IMR-90 (cell line): Measurements from ENCODE around the gene GBP6. TPM values are rescaled to one million over a fixed set of nuclear protein-coding genes. Genes with fewer than 3 reads are reported as not detected.

ENCODE experiments used
- ATAC-seq: fragments of 200-7000 bp; cut with Tn5 transposase; 2 replicates; pipeline ENCODE4 v1.9.1; 2020; ENCODE audit warnings: low read depth, mild to moderate bottlenecking, moderate library complexity
- BruUV-seq: library from RNA; stranded (reverse); fragments of 400-500 nt; replicated peaks from 2 replicates; lab custom pipeline; 2021; lab: Mats Ljungman, UMichigan
- CTCF ChIA-PET: fragments of 300-600 bp; formaldehyde crosslinking; extraction: SDS; loops from one replicate; lab custom pipeline; 2021; ENCODE audit warnings: antibody characterized with exemption; lab: Yijun Ruan, JAX
- POLR2A ChIA-PET: fragments of 300-600 bp; sonication (Branson Sonifier 250); formaldehyde crosslinking; loops from one replicate; lab custom pipeline; 2022; ENCODE audit warnings: antibody characterized with exemption; ENCODE audit not compliant: unreplicated experiment; lab: Charles Lee
- DNase-seq: peaks from one replicate; pipeline ENCODE4 v3.0.0; 2013
- H2AFZ ChIP-seq: replicated peaks from 2 replicates; pipeline ENCODE3; 2013; ENCODE audit warnings: low read length, mild to moderate bottlenecking; ENCODE audit not compliant: poor library complexity
- H2AK5ac ChIP-seq: 2 replicates; pipeline ENCODE4 v1.6.1; 2013; ENCODE audit warnings: low read depth, low read length, inconsistent platforms
- H2AK9ac ChIP-seq: replicated peaks from 2 replicates; pipeline ENCODE3; 2013; ENCODE audit warnings: mild to moderate bottlenecking, low read depth, low read length, moderate library complexity; ENCODE audit not compliant: poor library complexity
- H2BK120ac ChIP-seq: 2 replicates; pipeline ENCODE4 v1.6.1; 2013; ENCODE audit warnings: low read depth, low read length, inconsistent platforms
- H2BK15ac ChIP-seq: 3 replicates; pipeline ENCODE4 v1.6.1; 2013; ENCODE audit warnings: low read depth, low read length, inconsistent platforms
- H2BK20ac ChIP-seq: 2 replicates; pipeline ENCODE4 v1.6.1; 2013; ENCODE audit warnings: low read depth, mild to moderate bottlenecking, inconsistent platforms, low read length, moderate library complexity
- H2BK5ac ChIP-seq: 2 replicates; pipeline ENCODE4 v1.6.1; 2013; ENCODE audit warnings: mild to moderate bottlenecking, low read depth, low read length, inconsistent platforms; ENCODE audit not compliant: poor library complexity, severe bottlenecking
- H3K14ac ChIP-seq: replicated peaks from 2 replicates; pipeline ENCODE4 v1.6.1; 2013; ENCODE audit warnings: low read depth, low read length, inconsistent platforms
- H3K18ac ChIP-seq: 2 replicates; pipeline ENCODE4 v1.6.1; 2013; ENCODE audit warnings: low read depth, low read length, control low read depth
- H3K23ac ChIP-seq: 2 replicates; pipeline ENCODE4 v1.6.1; 2013; ENCODE audit warnings: low read depth, low read length, inconsistent platforms
- H3K27ac ChIP-seq: 2 replicates; pipeline ENCODE4 v1.5.1; 2013; ENCODE audit warnings: mild to moderate bottlenecking, control low read depth, low read length; ENCODE audit not compliant: insufficient read depth
- H3K27me3 ChIP-seq: 2 replicates; pipeline ENCODE4 v1.6.1; 2013; ENCODE audit warnings: low read length; ENCODE audit not compliant: control insufficient read depth, insufficient read depth
- H3K36me3 ChIP-seq: 2 replicates; pipeline ENCODE4 v1.6.1; 2013; ENCODE audit warnings: low read length, mixed read lengths; ENCODE audit not compliant: control insufficient read depth, insufficient read depth
- H3K4ac ChIP-seq: 2 replicates; pipeline ENCODE4 v1.6.1; 2013; ENCODE audit warnings: low read depth, low read length, inconsistent platforms
- H3K4me1 ChIP-seq: 2 replicates; pipeline ENCODE4 v1.6.1; 2013; ENCODE audit warnings: low read length, mixed read lengths; ENCODE audit not compliant: control insufficient read depth, insufficient read depth
- H3K4me2 ChIP-seq: 2 replicates; pipeline ENCODE4 v1.6.1; 2013; ENCODE audit warnings: low read depth, mild to moderate bottlenecking, control low read depth, low read length, moderate library complexity
- H3K4me3 ChIP-seq: 2 replicates; pipeline ENCODE4 v1.5.1; 2013; ENCODE audit warnings: low read depth, mild to moderate bottlenecking, control low read depth, low read length, moderate library complexity; ENCODE audit not compliant: insufficient read depth
- H3K56ac ChIP-seq: 2 replicates; pipeline ENCODE4 v1.6.1; 2013; ENCODE audit warnings: low read length, inconsistent platforms; ENCODE audit not compliant: insufficient read depth; ENCODE audit errors: extremely low read depth
- H3K79me1 ChIP-seq, 2 experiments: 2 replicates each; pipeline ENCODE4 v1.6.1; 2013; ENCODE audit warnings: low read length in 2 of 2, inconsistent platforms in 1 of 2, low read depth in 1 of 2
- H3K9ac ChIP-seq: 2 replicates; pipeline ENCODE4 v1.6.1; 2013; ENCODE audit warnings: low read depth, low read length, control low read depth
- H3K9me1 ChIP-seq: 2 replicates; pipeline ENCODE4 v1.6.1; 2013; ENCODE audit warnings: low read length, inconsistent platforms; ENCODE audit not compliant: insufficient read depth
- H3K9me3 ChIP-seq: 2 replicates; pipeline ENCODE4 v1.6.1; 2013; ENCODE audit warnings: low read length; ENCODE audit not compliant: control insufficient read depth, insufficient read depth
- H4K20me1 ChIP-seq: 2 replicates; pipeline ENCODE4 v1.6.1; 2013; ENCODE audit warnings: low read length, inconsistent platforms; ENCODE audit not compliant: insufficient read depth
- H4K5ac ChIP-seq: 2 replicates; pipeline ENCODE4 v1.6.1; 2013; ENCODE audit warnings: mild to moderate bottlenecking, low read depth, low read length, control low read depth
- H4K8ac ChIP-seq, 2 experiments: 2 replicates each; pipeline ENCODE4 v1.6.1; 2013; ENCODE audit warnings: low read depth in 2 of 2, low read length in 2 of 2, control low read depth in 1 of 2, inconsistent platforms in 1 of 2
- H4K91ac ChIP-seq: 2 replicates; pipeline ENCODE4 v1.6.1; 2013; ENCODE audit warnings: low read depth, low read length, inconsistent platforms; ENCODE audit not compliant: insufficient read depth
- BHLHE40 ChIP-seq: fragments of 150-350 bp; IDR thresholded peaks from 2 replicates; pipeline ENCODE4 v1.6.1; 2016; ENCODE audit warnings: mild to moderate bottlenecking, low read depth, low read length
- CEBPB ChIP-seq: IDR thresholded peaks from 2 replicates; pipeline ENCODE4 v1.6.1; 2012; ENCODE audit warnings: low read depth, low read length, improper control_type of control experiment
- ELK1 ChIP-seq: fragments of 150-350 bp; IDR thresholded peaks from 2 replicates; pipeline ENCODE4 v1.6.1; 2016; ENCODE audit warnings: low read depth, mild to moderate bottlenecking, low read length, moderate library complexity, borderline replicate concordance
- FOS ChIP-seq: fragments of 150-350 bp; IDR thresholded peaks from 2 replicates; pipeline ENCODE4 v1.6.1; 2016; ENCODE audit warnings: low read depth, low read length
- MXI1 ChIP-seq: IDR thresholded peaks from 2 replicates; pipeline ENCODE4 v1.6.1; 2012; ENCODE audit warnings: low read depth, mild to moderate bottlenecking, low read length, moderate library complexity, borderline replicate concordance
- RAD21 ChIP-seq: IDR thresholded peaks from 2 replicates; pipeline ENCODE4 v1.6.1; 2012; ENCODE audit warnings: low read length, improper control_type of control experiment
- RCOR1 ChIP-seq: IDR thresholded peaks from 2 replicates; pipeline ENCODE4 v1.6.1; 2012; ENCODE audit warnings: mild to moderate bottlenecking, low read length, improper control_type of control experiment; ENCODE audit not compliant: insufficient replicate concordance
- WGBS, 2 experiments: methylation state at CpG; one replicate each; pipeline versions ENCODE4 v1.1.5 to v1.1.7; 2013; ENCODE audit warnings: missing lambda C conversion rate in 2 of 2; ENCODE audit not compliant: insufficient read length in 1 of 2; ENCODE audit errors: extremely low coverage in 2 of 2; 5-methylcytosine and 5-hydroxymethylcytosine counted together
- dilution Hi-C: fragments of 300-500 bp; cut with HindIII; formaldehyde crosslinking; loops from one replicate; pipeline ENCODE4 v1.14.3; 2018; ENCODE audit warnings: low sequenced_read_pairs; ENCODE audit not compliant: unreplicated experiment
- in situ Hi-C: fragments of 300-500 bp; cut with MboI; formaldehyde crosslinking; loops from 3 replicates; pipeline ENCODE4 v1.14.3; 2019; ENCODE audit warnings: low sequenced_read_pairs, inconsistent platforms, mixed read lengths
- intact Hi-C: fragments of 100-400 bp; cut with micrococcal nuclease; formaldehyde crosslinking; loops from 2 replicates; pipeline ENCODE4 v1.10.0; 2022
- polyA plus RNA-seq, 3 experiments: library from polyadenylated mRNA; depleted of rRNA; stranded (reverse); fragments of >200 nt; gene quantifications; 2 replicates each; pipeline ENCODE4 v1.2.3, GENCODE V29; 2012; ENCODE audit warnings: low replicate concordance in 1 of 3
- total RNA-seq: library from RNA; depleted of rRNA; stranded (reverse); fragments of >200 nt; gene quantifications from 2 replicates; pipeline ENCODE4 v1.2.3, GENCODE V29; 2012

Gene GBP6
- total and polyA plus RNA-seq, 2 of the 4 experiments (the other 2 are of a cell fraction), result not detected

GRCh38 chr1:89347296-89347695 lies 16.6 kb upstream of the GBP6 start:
- Histone ChIP-seq H3K18ac (no peak overlapping the region), H4K5ac (no peak overlapping the region), H3K4ac (no peak overlapping the region), H2BK20ac (no peak overlapping the region), H2AK5ac (no peak overlapping the region), H3K23ac (no peak overlapping the region), H2BK120ac (no peak overlapping the region), H3K4me2 (no peak overlapping the region), H3K9me1 (no peaks in the 10 kb centered on the region), H3K4me3 (no peak overlapping the region), H2AFZ (no peak overlapping the region), H2AK9ac (no peak overlapping the region), H2BK15ac (no peak overlapping the region), H3K14ac (no peak overlapping the region), H3K4me1 (no peaks in the 10 kb centered on the region), H3K27ac (no peak overlapping the region), H3K9me3 (no peaks in the 10 kb centered on the region), H3K36me3 (no peaks in the 10 kb centered on the region), H3K56ac (no peak overlapping the region), H3K9ac (no peak overlapping the region), H2BK5ac (no peak overlapping the region), H4K20me1 (no peaks in the 10 kb centered on the region), H3K27me3 (no peaks in the 10 kb centered on the region), H4K91ac (no peak overlapping the region), H4K8ac (no peak overlapping the region), H3K79me1 (no peaks in the 10 kb centered on the region)
- no CpG with 5 or more reads among the region's 2 CpGs for WGBS, 2 experiments
- no TSS peak for BruUV-seq
- intact Hi-C loops, result no loop called here
- dilution Hi-C loops, result no loop called here
- ATAC-seq, result no peak
- CTCF ChIA-PET, result no interaction called here
- in situ Hi-C loops, result no loop called here
- POLR2A ChIA-PET, result no interaction called here
- no peak for DNase-seq
- TF ChIP-seq RCOR1, result no peak
- TF ChIP-seq ELK1, result no peak
- TF ChIP-seq BHLHE40, result no peak
- TF ChIP-seq CEBPB, result no peak
- no peak for TF ChIP-seq RAD21
- TF ChIP-seq MXI1, result no peak
- no peak for TF ChIP-seq FOS
